HG03558 (cell line): ENCODE results near the gene ARMCX5.

Experiments
- ATAC-seq: cut with Tn5 transposase; IDR thresholded peaks from one replicate; pipeline ENCODE4 v1.9.1; 2021; ENCODE audit warnings: moderate number of reproducible peaks; ENCODE audit not compliant: unreplicated experiment; ENCODE audit errors: extremely low read depth

The ARMCX5 gene

GRCh38 chrX:102599084-102599950 lies at the start of gene ARMCX5:
ARMCX5 (plus strand) TSS chrX:102599515; CDS start chrX:102602142, 2,627 bp downstream.
- ATAC-seq, result peak; percentile 65

GRCh38 chrX:102558607-102559006 lies 40.7 kb upstream of the ARMCX5 start:
- no peak for ATAC-seq

- no peak for ATAC-seq
These were observed 38.8 kb upstream of the ARMCX5 start for GRCh38 chrX:102560423-102561068.

GRCh38 chrX:102580891-102581290 lies 18.4 kb upstream of the ARMCX5 start:
- no peak for ATAC-seq

GRCh38 chrX:102593367-102593766 lies 5.9 kb upstream of the ARMCX5 start:
- no peak for ATAC-seq

- ATAC-seq, result no peak
These were observed 750 bp downstream of the ARMCX5 start for GRCh38 chrX:102599951-102600579.

- ATAC-seq, result no peak
These were observed 5.0 kb downstream of the ARMCX5 start for GRCh38 chrX:102604327-102604726.

GRCh38 chrX:102606115-102606514 lies 6.8 kb downstream of the ARMCX5 start:
- no peak for ATAC-seq

- no peak for ATAC-seq
These were observed 11.6 kb downstream of the ARMCX5 start for GRCh38 chrX:102610905-102611304.

- ATAC-seq, result no peak
These were observed 24.8 kb downstream of the ARMCX5 start for GRCh38 chrX:102624105-102624504.

- no peak for ATAC-seq
These were observed 28.3 kb downstream of the ARMCX5 start for GRCh38 chrX:102627640-102628039.

GRCh38 chrX:102637561-102637960 lies 38.2 kb downstream of the ARMCX5 start:
- ATAC-seq, result no peak

- ATAC-seq, result no peak
These were observed 51.6 kb downstream of the ARMCX5 start for GRCh38 chrX:102650903-102651241.

GRCh38 chrX:102651242-102652011 lies 52.1 kb downstream of the ARMCX5 start, which contains the start of gene GPRASP1:
GPRASP1 (plus strand) TSS chrX:102651483; CDS start chrX:102653914, 2,431 bp downstream.
- no peak for ATAC-seq

GRCh38 chrX:102652031-102652688 lies 52.8 kb downstream of the ARMCX5 start:
- ATAC-seq, result peak; percentile 52
